NCI-H82 treated with DMSO at 0.1 percent for 48 hours (cell line): ENCODE measurements around the gene PAGE5.

Experiments used
- DNase-seq: peaks from one replicate; lab custom pipeline; 2025; ENCODE audit not compliant: unreplicated experiment; lab: John Stamatoyannopoulos, UW

The PAGE5 gene, protein sequence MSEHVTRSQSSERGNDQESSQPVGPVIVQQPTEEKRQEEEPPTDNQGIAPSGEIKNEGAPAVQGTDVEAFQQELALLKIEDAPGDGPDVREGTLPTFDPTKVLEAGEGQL

DNA sequence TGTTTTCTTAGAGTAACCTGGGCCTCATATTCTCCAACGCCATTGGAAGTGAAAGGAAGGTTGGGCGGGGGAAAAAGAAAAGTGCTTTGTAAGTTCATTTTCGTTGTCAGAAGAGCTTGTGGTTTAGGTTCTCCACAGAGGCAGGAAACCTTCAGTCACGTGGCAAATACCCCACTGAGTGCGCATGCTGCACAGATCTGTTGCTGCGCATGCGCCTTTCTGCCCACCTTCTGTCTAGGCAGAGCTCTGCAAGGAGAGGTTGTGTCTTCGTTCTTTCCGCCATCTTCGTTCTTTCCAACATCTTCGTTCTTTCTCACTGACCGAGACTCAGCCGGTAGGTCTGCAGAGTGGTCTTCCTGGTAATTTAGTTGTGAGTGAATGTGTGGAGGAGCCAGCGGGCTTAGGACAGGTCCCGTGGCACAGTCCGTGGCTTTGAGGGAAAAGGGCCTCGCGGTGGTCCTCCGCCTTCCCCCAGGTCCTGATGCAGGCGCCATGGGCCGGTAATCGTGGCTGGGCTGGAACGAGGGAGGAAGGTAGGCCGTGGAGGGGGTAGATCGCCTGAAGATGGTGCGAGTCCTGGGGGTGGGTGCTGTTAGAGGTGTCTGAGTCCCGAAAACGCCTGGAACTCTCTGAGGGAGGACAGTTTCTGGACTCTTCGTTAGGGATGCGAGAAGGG lies at the start of gene PAGE5:
Gene PAGE5 (plus strand): TSS at position 228 of the 676 bp plus-strand sequence. CDS start 1,037 bp downstream, outside the sequence.
- DNase-seq: no peak

DNA sequence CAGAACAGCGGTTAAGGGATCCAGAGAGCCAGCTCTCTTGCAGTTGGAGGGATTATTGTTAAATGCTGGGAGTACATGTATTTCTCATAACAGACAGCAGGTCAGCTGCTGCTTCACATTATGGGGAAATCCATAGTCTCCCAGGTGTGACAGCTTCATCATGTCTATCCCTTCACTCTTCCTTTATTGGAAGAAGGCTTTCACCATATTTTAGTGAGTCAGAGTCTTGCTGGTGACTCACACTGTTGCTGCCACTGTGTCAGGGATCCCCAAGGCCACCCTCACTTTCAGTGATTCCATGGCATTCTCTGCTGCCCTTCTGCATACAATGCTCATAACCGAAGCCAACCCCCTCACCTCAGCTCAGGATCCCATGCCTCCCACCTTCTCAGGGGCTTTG lies 32.9 kb upstream of the PAGE5 start:
- DNase-seq: no peak

DNA sequence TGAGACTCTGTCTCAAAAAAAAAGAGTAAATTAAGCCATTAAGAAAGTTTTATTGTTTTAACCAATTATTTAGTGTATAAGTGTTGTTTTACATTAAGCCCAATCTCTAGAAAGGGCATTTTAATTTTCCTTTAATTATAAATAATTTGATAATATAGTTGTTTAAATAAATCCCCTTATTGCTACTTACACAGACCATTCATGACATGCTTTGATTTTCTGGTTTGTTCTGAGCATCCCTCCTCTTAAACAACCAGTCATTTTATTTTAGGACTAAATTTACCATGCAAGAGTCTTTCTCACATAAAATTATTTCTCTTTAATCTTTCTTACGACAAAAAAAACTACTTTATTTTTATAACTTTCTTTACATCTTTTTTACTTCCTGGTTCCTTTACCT lies 23.5 kb upstream of the PAGE5 start:
- DNase-seq: no peak

DNA sequence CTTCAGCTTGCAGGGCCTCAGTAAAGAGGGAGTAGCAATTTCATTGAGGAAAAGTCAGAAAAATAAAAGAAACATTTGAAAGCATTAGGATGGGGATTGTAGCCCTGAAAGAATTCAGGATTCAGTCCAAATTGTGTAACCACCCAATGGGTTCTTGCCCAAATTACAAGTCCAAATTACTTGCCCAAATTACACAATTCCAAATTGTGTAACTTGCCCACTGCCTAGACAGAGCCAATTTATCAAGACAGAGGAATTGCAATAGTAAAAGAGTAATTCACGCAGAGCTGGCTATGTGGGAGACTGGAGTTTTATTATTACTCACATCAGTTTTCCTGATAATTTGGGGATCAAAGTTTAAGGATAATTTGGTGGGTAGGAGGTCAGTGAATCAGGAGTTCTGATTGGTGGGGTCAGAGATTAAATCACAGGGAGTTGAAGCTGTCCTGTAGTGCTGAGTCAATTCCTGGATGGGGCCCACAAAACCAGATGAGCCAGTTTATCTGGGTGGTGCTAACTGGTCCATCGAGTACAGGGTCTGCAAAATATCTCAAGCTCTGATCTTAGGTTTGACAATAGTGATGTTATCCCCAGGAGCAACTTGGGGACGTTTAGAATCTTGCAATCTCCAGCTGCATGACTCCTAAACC lies 18.1 kb upstream of the PAGE5 start:
- no peak for DNase-seq

DNA sequence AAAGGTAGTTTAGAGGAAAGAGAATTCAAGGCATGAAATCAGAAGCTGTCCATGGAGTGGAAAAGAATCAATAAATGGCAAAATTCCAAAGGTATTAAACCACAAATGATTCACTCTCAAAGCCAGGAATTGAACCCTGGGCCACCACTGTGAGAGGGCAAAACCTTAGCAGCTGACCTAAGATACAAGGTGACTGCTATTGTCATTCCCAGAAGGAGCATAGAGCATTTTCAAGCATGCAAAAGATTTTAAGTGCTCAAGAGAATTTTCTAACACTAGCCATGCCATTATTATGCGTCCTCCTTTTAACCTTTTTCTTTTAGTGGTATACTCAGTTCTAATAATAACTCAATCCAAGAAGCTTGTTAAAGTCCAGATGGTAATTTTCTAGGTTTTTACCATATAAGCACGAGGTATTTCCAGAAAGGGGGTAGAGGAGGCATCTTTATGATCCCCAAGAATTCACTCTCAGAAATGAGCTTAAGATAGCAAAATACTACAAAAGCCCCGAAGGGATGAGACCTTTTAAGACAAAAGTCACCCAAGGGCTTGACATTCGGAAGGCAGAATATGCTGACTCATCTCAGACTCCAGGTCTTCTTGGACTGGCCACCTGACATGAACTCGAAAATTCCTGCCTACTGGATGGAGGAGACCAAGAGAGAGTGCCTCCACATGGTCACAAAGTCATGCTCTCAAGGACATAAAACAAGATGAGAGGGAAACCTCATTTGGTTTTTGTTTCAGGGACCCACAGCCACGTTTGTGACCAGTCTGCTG lies 13.8 kb upstream of the PAGE5 start:
- DNase-seq: no peak

DNA sequence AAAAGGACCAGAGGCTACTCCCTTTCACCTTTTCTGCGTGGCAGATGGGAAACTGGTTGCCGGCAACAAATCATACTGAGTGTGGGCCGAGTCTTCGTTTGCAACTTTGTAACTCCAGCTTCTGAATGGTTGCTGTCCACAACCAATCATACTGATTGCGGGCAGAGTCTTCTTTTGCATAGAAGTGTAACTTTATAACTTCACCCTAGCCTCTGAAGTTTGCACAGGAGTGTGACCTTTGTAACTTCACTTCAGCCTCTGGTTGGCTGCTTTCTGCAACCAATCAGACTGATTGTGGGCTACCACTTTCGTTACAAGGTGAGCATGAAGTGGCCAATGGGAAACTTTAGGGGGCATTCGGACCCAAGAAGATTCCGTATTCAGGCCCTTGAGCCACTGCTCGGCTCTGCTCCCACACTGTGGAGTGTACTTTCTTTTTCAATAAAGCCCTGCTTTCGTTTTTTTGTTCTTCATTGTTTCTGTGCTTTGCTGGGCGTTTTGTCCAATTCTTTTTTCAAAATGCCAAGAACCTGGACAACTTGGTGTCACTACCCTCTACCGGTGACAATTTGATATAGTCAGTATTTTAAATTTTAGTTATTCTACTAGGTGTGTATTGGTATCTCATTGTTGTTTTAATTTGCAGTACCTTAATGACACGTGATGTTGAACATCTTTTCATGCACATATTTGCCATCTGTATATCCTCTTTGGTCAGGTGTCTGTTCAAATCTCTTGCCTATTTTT lies 9.0 kb upstream of the PAGE5 start:
- no peak for DNase-seq

DNA sequence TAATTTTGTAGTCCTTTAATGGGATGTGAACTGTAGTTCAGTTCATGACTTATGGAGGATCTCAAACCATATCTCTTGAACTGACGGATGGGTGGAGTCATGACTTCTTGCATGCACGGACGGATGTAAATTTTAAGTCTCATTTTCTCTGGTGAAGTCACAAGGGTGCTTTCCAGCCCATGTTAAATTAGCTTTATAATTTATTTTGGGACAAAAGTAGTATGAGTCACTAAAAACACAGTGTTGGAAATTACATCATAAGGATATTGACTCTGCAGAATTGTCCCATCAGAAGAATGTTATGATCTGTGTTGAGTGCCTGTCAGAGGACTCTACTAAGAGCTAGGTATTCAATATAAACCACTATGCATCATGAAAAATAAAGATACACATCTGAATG lies 6.8 kb upstream of the PAGE5 start:
- DNase-seq: no peak

DNA sequence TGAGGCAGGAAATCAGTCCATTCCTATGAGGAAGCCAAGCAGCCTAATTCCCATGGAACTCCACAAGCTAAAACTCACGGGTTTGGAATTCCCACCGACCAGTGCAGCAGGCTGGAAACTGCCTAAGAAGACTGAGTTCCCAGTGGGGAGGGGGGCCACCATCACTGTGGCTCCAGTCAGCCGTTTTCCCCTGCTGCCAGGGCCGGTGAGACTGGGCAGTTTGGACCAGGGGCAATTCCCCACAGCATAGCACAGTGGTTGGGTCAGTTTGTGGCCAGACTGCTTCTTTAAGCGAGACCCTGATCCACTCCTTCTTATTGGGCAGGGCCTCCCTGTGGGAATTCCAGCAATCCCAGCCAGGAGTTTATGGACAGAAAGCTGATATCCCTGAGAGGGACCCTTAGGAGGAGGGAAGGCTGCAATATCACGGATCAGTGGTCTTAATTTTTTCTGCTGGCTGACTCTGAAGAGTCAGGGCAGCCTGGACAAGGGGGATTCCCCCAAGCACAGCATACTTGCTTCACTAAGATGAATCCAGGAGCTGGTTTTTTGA lies 20.7 kb downstream of the PAGE5 start:
- no peak for DNase-seq

DNA sequence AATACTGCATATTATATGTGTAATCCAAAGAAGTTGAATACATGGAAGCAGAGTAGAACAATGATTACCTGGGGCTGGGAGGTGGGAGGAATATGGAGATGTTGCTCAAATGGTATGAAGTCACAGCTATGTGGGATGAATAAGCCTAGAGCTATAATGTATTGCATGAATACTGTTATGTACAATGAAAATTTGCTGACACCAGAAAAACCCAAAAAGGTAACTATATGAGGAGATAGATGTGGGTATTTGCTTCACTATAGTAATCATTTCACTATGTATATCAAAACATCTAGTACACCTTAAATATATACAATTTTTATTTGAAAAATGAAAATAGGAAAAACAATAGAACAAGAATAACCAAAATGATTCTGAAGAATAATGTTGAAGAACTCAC lies 33.4 kb downstream of the PAGE5 start:
- DNase-seq: no peak

DNA sequence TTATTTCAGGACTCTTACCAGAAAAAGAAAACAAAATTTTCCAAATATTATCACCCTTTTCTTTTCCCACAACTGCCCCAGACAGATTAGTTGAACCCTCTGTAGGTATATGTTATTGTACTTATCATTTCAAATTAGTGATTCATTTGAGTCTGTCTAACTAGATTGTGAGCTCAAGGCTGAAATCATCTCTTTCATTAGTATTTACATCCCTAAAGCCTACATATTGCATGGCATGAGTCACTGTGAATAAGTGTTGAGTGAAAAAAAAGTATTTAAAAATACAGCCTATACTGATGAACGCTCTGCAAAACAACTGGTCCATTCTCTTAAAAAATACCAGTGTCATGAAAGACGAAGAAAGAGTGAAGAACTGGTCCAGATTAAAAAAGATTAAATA lies 40.7 kb downstream of the PAGE5 start:
- no peak for DNase-seq

DNA sequence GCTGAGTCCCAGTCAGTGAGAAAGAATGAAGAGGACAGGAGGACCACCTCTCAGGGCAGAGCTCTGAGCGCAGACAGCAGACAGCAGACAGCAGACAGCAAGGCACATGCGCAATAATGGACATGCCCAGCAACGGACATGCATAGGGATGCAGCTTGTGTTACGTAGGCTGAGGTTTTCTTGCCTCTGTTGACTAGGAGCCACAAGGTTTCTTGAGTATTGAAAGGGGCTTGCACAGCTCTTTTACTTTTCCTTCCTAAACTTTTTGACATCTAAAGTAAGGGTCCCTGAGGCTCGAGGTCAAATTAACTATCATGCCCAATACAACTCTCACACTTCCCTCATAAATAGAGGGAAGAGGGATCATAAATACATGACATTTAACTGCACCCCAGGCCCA lies 44.7 kb downstream of the PAGE5 start, which contains the start of gene PAGE3:
Gene PAGE3 (minus strand): TSS at position 101 of the 400 bp plus-strand sequence. CDS start 1,013 bp downstream, outside the sequence.
- DNase-seq: no peak
